ENCODE measurements around the gene CAMTA1. TPM values are rescaled to one million over a fixed set of nuclear protein-coding genes. Genes with fewer than 3 reads are reported as not detected.
A peak's percentile ranks its signal among the peaks of the same experiment; 100 is the strongest.

Gene CAMTA1
- total RNA-seq, 1 donor, result 56.1 TPM

DNA sequence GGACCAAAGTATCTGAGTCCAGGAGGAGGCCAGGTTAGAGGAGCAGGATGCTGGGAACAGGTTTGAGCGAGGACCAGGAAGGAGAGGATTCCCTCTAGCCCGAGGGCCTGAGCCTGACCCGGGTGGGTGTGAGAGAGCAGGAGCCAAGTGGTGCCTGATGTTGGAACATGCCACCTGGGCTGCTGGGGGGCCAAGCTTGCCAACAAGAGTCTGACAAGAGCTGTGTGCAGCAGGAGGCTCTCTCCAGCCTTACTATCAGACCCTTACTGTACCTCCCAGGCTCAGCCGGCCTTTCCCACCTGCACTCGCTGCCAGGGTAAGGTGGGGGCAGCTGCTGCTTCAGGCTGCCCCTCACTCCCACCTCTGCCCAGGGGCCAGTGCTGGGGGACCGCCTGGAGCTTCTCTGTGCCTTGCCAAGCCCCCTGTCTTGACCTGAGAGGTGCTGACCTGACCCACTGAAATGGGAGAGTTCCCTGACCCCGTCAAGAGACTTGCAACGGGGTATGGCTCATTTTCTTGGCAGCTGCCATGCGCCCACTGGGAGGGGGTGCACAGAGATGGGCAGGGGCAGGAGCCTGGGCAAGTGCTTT lies 826.3 kb downstream of the CAMTA1 start:
- H3K4me3 ChIP-seq (ENCODE audit: low read depth, low read length), result no peak overlapping the region
- no peak for DNase-seq (ENCODE audit: low read depth)
- TF ChIP-seq, protein P1, sequence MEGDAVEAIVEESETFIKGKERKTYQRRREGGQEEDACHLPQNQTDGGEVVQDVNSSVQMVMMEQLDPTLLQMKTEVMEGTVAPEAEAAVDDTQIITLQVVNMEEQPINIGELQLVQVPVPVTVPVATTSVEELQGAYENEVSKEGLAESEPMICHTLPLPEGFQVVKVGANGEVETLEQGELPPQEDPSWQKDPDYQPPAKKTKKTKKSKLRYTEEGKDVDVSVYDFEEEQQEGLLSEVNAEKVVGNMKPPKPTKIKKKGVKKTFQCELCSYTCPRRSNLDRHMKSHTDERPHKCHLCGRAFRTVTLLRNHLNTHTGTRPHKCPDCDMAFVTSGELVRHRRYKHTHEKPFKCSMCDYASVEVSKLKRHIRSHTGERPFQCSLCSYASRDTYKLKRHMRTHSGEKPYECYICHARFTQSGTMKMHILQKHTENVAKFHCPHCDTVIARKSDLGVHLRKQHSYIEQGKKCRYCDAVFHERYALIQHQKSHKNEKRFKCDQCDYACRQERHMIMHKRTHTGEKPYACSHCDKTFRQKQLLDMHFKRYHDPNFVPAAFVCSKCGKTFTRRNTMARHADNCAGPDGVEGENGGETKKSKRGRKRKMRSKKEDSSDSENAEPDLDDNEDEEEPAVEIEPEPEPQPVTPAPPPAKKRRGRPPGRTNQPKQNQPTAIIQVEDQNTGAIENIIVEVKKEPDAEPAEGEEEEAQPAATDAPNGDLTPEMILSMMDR (IDR thresholded peaks at IDR 0.05; ENCODE audit: insufficient read depth, low read depth, low read length), result no peak

DNA sequence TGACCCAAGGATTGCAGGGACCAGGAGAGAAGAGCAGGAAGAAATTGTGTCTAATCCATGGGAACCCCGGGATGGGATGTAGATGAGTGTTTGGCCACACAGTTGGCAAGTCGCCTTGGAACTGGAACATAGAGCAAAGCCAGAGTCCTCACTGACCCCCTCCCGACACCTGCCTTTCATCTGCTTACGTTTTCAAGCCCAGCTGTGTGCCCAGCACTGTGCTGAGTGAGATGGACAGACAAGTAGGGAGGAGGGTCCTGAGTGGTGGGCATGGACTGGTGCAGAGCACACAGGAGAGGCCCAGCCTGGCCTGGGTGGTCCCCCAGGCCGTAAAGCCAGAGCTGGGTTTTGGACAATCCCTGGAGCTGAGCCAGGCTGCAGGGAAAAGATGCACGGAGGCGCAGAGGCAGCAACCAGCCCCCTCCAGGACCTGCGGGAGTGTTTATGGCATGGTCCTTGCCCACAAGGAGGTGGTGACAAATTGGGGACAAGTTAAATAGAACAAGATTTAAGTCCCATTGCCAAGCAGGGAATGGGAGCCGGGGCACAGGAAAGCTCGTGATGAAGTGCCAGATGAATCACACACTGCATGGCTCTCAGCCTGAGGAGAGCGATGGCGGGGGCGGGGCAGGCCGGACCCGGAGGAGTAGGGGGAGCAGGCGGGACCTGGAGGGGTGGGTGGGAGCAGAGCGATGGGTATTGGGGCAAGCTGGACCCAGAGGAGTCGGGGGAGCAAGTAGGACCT lies 828.0 kb downstream of the CAMTA1 start:
- H3K4me3 ChIP-seq (ENCODE audit: low read depth, low read length), result no peak overlapping the region
- no peak for DNase-seq (ENCODE audit: low read depth)
- TF ChIP-seq, protein P1 (IDR thresholded peaks at IDR 0.05; ENCODE audit: insufficient read depth, low read depth, low read length), result no peak

DNA sequence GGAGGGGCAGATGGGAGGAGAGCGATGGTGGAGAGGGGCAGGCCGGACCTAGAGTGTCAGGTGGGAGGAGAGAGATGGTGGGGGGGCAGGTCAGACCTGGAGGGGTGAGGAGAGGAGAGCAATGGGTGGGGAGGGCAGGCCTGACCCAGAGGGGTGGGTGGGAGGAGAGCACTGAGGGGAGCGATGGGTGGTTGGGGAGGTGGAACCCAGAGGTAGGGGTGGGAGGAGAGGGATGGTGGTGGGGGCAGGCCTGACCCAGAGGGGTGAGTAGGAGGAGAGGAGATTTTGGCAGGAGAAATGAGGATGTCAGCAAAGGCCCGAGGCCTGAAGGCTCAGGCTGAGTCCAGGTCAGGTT lies 828.6 kb downstream of the CAMTA1 start:
- TF ChIP-seq, protein P1 (IDR thresholded peaks at IDR 0.05; ENCODE audit: insufficient read depth, low read depth, low read length), result no peak
- DNase-seq (ENCODE audit: low read depth), result no peak
- H3K4me3 ChIP-seq (ENCODE audit: low read depth, low read length), result no peak overlapping the region

DNA sequence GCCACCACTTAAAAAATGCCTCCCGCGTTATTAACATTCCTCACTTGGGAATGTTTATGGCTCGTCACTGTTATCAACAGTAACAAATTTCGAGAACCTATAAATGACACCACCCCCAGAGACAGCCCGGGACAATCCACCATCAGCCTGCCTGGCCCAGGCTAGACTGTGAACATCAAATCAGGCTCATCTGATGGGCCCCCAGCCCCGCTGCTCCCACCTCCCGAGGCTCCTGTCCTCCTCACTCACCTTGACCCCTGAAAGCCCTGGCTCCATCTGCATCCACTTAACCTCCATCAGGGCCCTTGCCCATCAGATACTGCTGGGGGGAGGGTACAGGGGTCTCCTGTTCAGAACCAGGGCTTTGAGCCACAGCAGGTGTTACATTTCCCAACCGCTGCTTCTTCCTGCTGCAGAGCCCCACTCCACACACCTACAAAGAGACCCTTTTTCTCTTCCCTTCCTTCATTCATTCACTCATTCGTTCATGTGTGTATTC lies 829.4 kb downstream of the CAMTA1 start:
- no peak for DNase-seq (ENCODE audit: low read depth)
- TF ChIP-seq, protein P1 (IDR thresholded peaks at IDR 0.05; ENCODE audit: insufficient read depth, low read depth, low read length), result no peak
- H3K4me3 ChIP-seq (ENCODE audit: low read depth, low read length), result no peak overlapping the region

DNA sequence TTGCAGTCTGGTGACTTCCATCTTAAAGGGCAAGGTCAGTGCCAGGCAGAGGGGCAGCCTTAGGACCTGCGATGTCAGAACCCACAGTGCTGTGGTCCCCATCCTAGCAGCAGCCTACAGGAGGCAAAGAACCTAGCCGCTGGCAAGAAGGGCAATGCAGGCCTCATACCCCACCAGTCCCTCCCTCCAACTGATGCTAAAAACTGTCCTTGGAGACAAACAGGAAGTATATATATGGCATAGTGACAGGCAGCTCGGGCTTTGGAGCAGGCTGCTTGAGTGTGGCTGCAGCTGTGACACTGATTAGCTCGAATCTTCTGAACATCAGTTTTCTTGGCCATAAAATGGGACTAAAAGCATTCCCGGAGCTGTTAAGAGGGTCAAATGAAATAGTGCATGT lies 829.9 kb downstream of the CAMTA1 start:
- no peak for DNase-seq (ENCODE audit: low read depth)
- H3K4me3 ChIP-seq (ENCODE audit: low read depth, low read length), result no peak overlapping the region
- TF ChIP-seq, protein P1 (IDR thresholded peaks at IDR 0.05; ENCODE audit: insufficient read depth, low read depth, low read length), result no peak

DNA sequence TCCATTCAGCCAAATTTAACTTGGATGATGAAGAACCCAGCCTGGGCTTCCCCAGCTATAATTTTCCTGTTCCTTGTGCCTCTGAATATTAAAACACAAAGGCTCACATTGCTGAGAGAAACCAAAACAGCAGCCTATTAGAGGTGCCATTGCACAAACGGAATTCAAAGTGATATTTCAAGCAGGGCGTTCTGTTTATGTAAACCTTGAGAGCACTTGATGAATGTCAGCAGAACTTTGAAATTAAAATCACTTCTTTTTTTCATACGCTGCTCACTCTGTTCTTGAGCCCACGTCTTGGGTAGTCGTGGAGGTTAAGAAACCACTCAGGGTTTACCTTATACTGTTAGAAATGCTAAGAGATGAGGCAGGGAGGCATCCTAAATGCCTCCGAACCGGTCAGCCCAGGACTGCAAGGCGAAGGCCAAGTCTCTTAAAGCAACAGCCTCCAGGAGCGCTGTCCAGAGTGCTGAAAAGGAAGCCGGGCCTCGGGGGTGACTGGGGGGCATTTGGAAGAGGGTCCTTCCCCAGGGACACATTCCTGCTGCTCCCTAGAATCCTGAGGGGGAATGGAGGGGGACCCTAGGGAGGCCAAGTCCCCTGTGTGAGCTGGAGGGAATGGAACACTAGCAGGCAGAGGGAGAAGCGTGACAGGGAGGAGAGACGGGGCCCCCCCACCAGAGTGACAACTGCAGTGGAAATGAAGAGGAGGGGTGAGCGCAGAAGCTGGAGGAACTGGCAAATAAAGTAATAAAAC lies 831.0 kb downstream of the CAMTA1 start:
- peak; percentile 43 for DNase-seq (ENCODE audit: low read depth)
- TF ChIP-seq, protein P1 (IDR thresholded peaks at IDR 0.05; ENCODE audit: insufficient read depth, low read depth, low read length), result no peak

More for the DNA sequence above, 831.0 kb downstream of the CAMTA1 start:
- H3K4me3 ChIP-seq (ENCODE audit: low read depth, low read length), result no peak overlapping the region

All from fibroblast of villous mesenchyme (primary cell).